HG03565 (cell line): Measurements from ENCODE around the gene TLE4.
"Not testable (repeated sequence)": the region's sequence is repeated elsewhere in the genome, so short reads cannot be mapped to it uniquely, and the experiment has no call there.

Experiments used
- ATAC-seq: cut with Tn5 transposase; IDR thresholded peaks from one replicate; pipeline ENCODE4 v1.9.1; 2021; ENCODE audit warnings: mild to moderate bottlenecking, moderate library complexity; ENCODE audit not compliant: unreplicated experiment

The TLE4 gene

DNA sequence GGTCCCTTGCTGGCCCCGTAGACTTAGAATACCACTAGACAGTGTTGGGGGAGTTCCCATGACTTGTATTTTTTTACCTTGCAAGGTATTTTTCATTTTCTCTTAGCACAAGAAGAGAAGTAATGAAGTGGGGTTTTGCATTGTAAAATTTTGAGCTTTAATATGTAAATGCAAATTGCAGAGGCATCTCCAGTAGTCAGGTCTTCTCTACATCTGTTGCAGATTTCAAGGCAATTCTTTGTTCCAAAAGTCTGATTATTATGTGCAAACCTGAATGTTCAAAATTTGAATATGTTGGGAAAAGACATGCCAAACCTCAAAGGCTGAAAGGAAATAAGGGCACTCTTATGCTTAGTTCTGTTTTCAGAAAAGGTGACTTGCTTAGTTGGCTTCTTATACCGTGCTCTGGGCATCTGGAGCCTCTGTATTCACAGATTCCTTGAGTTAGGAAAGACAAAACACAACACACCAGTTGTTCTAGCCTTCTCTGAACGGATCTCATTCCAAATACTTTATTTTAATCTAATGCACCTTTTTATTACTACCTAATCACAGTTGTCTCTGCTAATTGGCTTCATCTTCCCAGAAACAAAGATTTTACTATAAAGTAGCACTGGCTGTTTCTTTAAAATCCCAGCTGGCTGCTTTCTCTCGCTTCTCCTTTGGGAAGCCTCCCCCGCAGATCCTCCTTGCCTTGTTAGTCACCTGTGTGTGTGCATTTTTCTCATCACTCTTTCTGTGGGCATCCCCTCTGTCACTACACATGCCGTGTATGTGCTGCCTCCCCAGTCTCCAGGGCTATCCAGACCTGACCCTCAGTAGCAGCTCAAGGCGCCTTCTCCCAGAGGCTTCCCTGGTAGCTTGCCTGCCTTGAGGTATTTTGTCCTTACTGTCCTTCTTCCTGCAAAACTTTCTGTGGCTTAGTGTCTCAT, 138.2 kb downstream of the TLE4 start:
- no peak for ATAC-seq

- no peak for ATAC-seq
Measured at GRCh38 chr9:79711874-79712273, 140.1 kb downstream of the TLE4 start.

- ATAC-seq, result no peak
Measured at GRCh38 chr9:79719021-79719420, 147.3 kb downstream of the TLE4 start.

GRCh38 chr9:79719989-79720388, 148.2 kb downstream of the TLE4 start:
- ATAC-seq, result no peak

GRCh38 chr9:79731171-79731890, 159.6 kb downstream of the TLE4 start:
- peak; percentile 88 for ATAC-seq

DNA sequence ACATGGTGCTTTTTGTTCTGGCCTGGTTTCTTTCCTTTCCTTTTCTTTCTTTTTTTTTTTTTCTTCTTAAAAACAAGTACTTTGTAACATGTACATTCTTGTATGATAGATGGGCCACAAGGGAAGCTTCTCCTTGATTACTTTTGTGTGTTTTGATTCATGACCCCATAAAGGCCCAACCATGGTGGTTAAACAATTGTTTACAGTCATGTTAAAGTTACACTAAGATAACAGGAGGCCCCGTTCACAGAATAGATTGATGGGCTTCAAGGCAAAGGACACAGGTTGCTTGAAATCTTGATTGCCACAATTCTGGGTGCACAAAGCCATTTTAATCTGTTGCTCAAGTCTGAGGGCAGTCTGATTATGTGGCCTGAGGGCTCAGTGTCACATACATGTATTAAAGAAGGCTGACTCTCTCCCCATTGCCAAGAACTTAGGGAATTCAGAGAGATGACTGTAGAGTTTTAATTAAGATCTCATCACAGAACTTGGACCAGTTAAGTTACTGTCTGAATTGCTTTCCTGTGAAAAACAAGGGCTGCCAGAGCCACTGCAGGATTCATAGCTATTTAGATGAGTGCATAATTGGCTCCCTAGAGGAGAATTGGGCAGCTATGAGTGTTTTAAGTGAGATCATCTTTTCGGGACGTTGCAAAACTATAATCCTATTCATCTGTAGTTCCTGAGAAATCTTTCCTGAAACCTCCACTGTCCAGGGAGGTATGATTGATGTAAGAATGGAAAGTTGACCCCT, 163.4 kb downstream of the TLE4 start:
- no peak for ATAC-seq

DNA sequence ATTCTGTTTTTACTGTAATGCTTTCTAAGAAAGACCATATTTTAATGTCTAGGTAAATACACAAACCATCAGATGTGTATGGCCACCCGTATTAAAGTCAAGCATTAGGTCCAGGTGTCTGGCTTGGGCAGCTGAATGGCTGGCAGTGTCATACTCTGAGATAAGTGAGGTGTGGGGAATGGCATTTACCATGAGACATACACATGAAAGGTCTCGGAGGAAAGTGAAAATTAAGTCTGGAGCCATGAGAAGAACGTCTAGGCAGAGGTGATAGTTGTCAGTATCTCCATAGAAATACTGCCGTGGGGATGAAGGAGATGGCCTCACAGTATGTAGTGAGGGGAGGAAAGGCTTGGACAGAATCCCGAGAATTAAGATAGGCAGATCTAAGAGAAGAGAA, 164.3 kb downstream of the TLE4 start:
- ATAC-seq, result no peak

- ATAC-seq, result no peak
Measured at GRCh38 chr9:79741381-79741780, 169.6 kb downstream of the TLE4 start.

DNA sequence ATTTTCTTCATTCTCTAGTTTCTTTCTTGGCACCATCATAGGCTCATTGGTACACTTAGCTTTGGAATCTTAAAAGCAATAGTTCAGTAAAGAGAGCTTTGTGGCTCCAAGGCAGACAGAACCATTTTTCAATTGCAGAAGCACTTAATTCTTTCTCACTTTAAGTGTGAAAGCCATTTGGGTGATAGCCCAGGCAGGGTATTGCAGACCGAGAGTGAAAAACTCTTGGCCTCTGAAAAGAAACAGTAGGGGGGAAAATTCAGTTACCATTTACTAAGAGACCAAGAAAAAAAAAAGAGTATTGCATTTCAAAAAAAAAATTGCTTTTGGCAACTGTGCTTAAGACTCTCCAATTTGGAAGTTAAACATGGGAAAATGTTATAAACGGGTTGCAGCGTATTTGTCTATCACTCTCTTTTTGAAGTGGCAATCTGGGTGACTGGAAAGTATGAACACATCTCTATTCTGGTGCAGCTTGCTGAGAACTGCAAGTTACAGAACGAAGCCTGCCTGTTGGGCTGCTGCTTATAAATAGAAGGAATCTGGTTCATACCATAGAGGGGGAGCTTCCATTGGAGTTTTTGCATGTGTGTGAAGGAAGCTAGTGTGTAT, 170.5 kb downstream of the TLE4 start:
- no peak for ATAC-seq

- ATAC-seq, result no peak
Measured at GRCh38 chr9:79744521-79744920, 172.8 kb downstream of the TLE4 start.

- ATAC-seq, result no peak
Measured at GRCh38 chr9:79745752-79746336, 174.1 kb downstream of the TLE4 start.

- ATAC-seq, result not testable (repeated sequence)
Measured at GRCh38 chr9:79751895-79752466, 180.2 kb downstream of the TLE4 start.

GRCh38 chr9:79756414-79756813, 184.6 kb downstream of the TLE4 start:
- no peak for ATAC-seq

DNA sequence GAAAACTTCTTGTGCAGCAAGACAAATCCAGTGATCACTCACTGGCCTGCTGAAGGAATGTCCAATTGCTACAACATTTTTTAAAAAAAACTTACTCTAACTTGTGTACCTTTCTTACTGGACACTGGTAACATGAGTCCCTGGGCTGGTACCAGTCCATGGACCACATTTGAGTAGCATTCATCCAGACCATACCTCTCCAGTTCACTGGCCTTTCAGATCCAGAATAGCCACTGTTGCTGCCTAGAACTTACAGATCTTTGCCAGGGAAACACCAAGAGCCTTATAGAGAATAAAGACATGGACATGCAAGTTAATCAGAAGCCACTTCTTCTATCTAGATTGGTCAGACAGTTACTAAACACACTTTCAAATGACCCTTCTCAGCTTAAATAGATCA, 185.3 kb downstream of the TLE4 start:
- no peak for ATAC-seq

GRCh38 chr9:79757881-79758669, 186.3 kb downstream of the TLE4 start:
- no peak for ATAC-seq

DNA sequence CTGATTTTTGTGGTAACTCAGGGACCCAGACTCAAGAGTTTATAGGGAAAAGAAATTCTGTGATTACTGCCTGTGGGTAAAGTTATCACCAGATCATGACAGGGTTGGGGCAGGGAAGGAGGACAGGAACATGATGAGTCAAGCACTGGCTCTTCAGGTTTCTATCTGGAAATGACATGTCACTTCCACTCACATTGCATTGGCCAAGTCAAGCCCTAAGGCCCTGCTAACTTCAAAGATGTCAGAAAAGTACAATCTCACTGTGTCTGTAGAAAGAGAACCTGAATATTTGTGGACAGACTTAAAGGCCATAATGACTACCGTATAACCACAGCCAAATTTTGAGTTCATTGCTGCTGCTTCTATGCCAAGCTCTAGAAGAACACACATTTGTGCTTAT, 187.7 kb downstream of the TLE4 start:
- ATAC-seq, result no peak

DNA sequence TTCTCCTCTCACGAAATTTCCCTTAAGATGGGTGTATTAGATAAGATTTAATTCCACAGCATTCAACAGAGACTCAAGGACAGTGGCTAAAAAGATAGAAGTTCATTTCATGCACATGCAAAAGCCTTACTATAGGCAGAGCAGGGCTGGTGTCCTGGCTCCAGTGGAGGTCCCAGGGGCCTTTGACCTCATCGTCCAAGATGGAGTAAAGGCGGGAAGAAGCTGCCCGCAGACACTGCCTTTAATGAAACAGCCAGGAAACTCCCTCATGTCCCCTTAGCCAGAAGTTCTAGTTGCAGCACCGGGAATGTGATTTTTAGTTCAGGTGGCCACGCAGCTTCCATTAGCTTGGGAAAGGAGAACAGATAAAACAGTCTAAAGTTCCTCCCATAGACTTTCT, 190.3 kb downstream of the TLE4 start:
- no peak for ATAC-seq

- no peak for ATAC-seq
Measured at GRCh38 chr9:79763671-79764285, 192.0 kb downstream of the TLE4 start.

- ATAC-seq, result no peak
Measured at GRCh38 chr9:79764374-79764773, 192.6 kb downstream of the TLE4 start.
